Upper lobe of right lung (tissue), 1 donor: ENCODE measurements around the gene TOP1. TPM values are rescaled to one million over a fixed set of nuclear protein-coding genes. Genes with fewer than 3 reads are reported as not detected.

Experiments
- ATAC-seq: fragments of 200-7000 bp; cut with Tn5 transposase; one replicate; pipeline ENCODE4 v1.9.1; 2020; ENCODE audit warnings: mild to moderate bottlenecking, moderate library complexity
- DNase-seq: peaks from one replicate; pipeline ENCODE4 v3.0.0-alpha.2; 2020
- H3K27ac ChIP-seq: fragments of 200-600 bp; one replicate; pipeline ENCODE4 v1.8.0; 2022
- H3K27me3 ChIP-seq: fragments of 200-600 bp; one replicate; pipeline ENCODE4 v1.8.0; 2022; ENCODE audit warnings: mild to moderate bottlenecking
- H3K36me3 ChIP-seq: fragments of 200-600 bp; one replicate; pipeline ENCODE4 v1.8.0; 2022
- H3K4me1 ChIP-seq: fragments of 200-600 bp; one replicate; pipeline ENCODE4 v1.8.0; 2022
- H3K4me3 ChIP-seq: fragments of 200-600 bp; one replicate; pipeline ENCODE4 v1.8.0; 2022; ENCODE audit warnings: mild to moderate bottlenecking
- H3K9me3 ChIP-seq: fragments of 200-600 bp; one replicate; pipeline ENCODE4 v1.8.0; 2022
- intact Hi-C: fragments of 100-400 bp; cut with DNase I; formaldehyde crosslinking; loops from one replicate; pipeline ENCODE4 v1.11.0; 2022
- total RNA-seq: library from RNA; stranded (reverse); fragmentation: NEBNext Ultra II Directional; extraction: Animal tissue kit (Norgen Biotek cat#: 25700); gene quantifications from one replicate; pipeline ENCODE4 v1.2.1, GENCODE V29; 2021
- TF ChIP-seq, protein P1 (sequence below): fragments of 200-600 bp; IDR thresholded peaks from one replicate; pipeline ENCODE4 v1.8.0; 2022; ENCODE audit warnings: antibody characterized with exemption
- donor health status: DM: no; HTN: yes; CAD: no; lungs with severe emphysema.

TOP1 gene
- total RNA-seq, 1 donor from 2014 or later: 67.6 TPM

DNA sequence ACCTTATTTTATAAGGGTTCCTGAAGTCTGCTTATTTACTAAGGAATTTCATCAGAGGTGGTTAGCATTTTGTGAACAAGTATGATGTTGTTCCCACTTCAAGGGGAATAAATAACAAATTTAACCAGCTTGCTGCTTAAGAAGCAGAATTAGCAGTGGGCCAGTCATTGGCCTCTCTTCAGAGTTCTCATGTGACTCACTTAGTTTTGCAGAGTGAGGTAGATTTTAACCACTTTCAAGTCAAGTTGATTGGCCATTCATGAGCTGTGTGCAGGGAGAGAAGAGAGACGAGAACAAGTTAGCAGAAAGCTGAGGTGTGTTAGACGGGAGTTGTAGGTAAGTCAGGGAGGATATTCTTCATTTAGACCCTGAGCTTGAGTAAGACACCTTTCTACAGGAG, 18.1 kb downstream of the TOP1 start:
- H3K36me3 ChIP-seq: no peaks in the 10 kb centered on the region
- H3K9me3 ChIP-seq: no peaks in the 10 kb centered on the region
- H3K27ac ChIP-seq: no peak overlapping the region
- ATAC-seq: peak; percentile 61
- TF ChIP-seq, protein P1, sequence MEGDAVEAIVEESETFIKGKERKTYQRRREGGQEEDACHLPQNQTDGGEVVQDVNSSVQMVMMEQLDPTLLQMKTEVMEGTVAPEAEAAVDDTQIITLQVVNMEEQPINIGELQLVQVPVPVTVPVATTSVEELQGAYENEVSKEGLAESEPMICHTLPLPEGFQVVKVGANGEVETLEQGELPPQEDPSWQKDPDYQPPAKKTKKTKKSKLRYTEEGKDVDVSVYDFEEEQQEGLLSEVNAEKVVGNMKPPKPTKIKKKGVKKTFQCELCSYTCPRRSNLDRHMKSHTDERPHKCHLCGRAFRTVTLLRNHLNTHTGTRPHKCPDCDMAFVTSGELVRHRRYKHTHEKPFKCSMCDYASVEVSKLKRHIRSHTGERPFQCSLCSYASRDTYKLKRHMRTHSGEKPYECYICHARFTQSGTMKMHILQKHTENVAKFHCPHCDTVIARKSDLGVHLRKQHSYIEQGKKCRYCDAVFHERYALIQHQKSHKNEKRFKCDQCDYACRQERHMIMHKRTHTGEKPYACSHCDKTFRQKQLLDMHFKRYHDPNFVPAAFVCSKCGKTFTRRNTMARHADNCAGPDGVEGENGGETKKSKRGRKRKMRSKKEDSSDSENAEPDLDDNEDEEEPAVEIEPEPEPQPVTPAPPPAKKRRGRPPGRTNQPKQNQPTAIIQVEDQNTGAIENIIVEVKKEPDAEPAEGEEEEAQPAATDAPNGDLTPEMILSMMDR: no peak
- H3K27me3 ChIP-seq: no peaks in the 10 kb centered on the region
- intact Hi-C loops: no loop called here
- DNase-seq: no peak
- no peak overlapping the region for H3K4me3 ChIP-seq
- peaks cover 57% of the 10 kb centered on the region for H3K4me1 ChIP-seq

DNA sequence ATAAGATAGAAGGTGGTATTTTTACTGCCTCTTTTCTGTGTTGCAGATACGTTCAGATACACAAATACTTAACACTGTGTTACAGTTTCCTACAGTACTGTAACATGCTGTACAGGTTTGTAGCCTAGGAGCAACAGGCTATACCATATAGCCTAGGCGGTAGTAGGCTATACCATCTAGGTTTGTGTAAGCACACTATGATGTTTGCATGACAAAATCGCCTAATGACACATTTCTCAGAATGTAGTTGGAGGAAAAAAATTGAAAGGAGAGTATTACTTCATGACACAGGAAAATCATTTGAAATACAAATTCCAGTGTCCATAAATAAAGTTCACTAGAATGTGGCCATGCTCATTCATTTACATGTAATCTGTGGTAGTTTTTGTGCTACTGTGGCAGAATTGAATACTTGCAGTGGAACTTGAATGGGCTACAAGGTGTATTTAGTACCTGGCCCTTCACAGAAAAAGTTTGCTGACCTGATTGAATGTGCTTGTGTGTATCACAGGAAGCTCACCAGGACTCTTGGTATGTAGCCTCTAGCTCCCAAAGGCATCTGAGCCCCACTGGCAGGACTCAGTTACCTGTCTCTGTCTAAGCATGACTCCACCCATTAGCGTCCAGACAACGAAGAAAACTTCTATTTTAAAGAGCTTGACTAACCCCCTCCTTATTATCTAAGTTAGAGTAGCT, 18.8 kb downstream of the TOP1 start:
- Histone ChIP-seq H3K27ac (peak overlapping the region; percentile 56), H3K36me3 (no peaks in the 10 kb centered on the region), H3K27me3 (no peaks in the 10 kb centered on the region), H3K4me3 (no peak overlapping the region), H3K9me3 (no peaks in the 10 kb centered on the region), H3K4me1 (peaks cover 64% of the 10 kb centered on the region)
- intact Hi-C loops: no loop called here
- ATAC-seq (peak; percentile 5), DNase-seq (no peak)
- TF ChIP-seq, protein P1: no peak

DNA sequence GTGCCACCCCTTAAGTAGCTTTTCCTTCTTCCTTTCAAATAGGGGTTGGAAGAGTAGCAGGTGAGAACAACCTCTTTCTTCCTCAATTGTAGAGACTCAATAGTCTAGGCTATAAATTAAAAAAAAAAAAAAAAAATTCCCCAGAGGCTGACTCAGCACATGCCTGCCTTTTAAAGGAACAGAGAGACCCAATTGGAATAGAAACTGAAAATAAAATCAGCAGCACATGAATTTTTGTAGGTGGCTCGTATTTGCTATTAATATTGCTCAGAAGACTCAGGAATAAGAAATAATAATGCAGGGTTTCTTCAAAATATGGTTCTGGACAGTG, 19.3 kb downstream of the TOP1 start:
- ATAC-seq (peak; percentile 19), DNase-seq (no peak)
- Histone ChIP-seq H3K4me1 (peaks cover 69% of the 10 kb centered on the region), H3K27ac (peak overlapping the region; percentile 56), H3K9me3 (no peaks in the 10 kb centered on the region), H3K27me3 (no peaks in the 10 kb centered on the region), H3K4me3 (peak overlapping the region; percentile 32), H3K36me3 (no peaks in the 10 kb centered on the region)
- intact Hi-C loops: no loop called here
- TF ChIP-seq, protein P1: no peak

DNA sequence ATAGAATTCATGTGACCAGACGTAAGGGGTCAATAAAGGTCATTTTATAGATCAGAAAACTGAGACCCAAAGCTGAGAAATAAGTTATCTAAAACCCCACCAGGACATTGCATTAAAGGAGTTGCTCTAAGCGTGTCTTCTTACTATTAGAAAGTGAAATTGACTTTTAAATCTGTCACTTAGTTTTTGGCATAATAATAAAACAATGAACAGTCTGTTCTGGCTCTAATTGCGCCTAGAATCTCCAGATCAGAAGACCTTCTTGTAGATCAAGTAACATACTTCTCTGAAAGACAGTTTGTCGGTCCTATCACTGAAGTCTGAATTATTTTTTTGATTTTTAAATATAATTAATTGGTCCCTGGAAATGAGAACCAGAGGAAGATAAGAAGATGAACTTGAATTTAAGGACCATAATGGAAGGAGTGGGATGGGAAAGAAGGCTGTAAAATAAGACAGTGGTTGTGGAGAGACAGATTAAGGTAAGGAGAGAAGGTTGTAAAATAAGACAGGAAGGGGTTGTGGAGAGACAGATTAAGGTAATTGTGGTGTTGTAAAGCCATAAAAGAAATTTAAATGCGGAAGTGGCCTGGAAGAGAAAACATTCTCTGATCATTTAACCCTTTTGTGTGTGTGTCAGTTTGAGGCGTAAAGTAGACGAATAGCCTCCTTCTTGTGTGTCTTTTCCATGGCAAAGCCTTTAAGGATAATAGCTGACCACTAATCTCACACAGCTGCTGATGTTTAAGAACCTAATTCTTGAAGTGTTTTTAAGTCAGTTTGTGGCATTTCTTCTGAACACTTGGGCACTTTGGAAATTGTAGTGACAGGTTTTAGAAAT, 20.1 kb downstream of the TOP1 start:
- Histone ChIP-seq H3K27me3 (no peaks in the 10 kb centered on the region), H3K36me3 (no peaks in the 10 kb centered on the region), H3K4me1 (peaks cover 77% of the 10 kb centered on the region), H3K9me3 (no peaks in the 10 kb centered on the region), H3K4me3 (peak overlapping the region; percentile 32), H3K27ac (peak overlapping the region; percentile 56)
- no peak for ATAC-seq
- intact Hi-C loops: no loop called here
- TF ChIP-seq, protein P1: no peak
- DNase-seq: no peak

DNA sequence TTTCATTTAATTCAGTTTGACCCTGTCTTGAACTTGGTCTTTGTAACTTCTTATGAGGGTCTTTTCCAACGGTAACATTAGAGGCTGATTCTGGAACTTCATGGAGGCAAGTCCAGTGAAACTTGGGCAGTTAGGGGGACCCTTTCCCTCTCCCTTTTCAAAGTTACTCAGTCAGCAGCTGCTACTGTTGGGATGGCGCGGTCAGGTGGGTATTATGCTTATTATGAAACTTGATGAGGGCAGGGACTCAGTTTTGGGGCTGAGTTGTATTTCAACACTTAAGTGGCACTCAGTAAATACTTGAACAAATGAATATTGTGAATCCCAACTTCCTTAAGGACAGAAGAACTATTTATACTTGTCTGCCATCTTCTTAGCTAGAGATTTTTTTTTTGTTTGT, 20.8 kb downstream of the TOP1 start:
- no peaks in the 10 kb centered on the region for H3K27me3 ChIP-seq
- H3K27ac ChIP-seq: no peak overlapping the region
- H3K9me3 ChIP-seq: no peaks in the 10 kb centered on the region
- no peak for ATAC-seq
- H3K36me3 ChIP-seq: no peaks in the 10 kb centered on the region
- H3K4me3 ChIP-seq: no peak overlapping the region
- H3K4me1 ChIP-seq: peaks cover 81% of the 10 kb centered on the region
- intact Hi-C loops: no loop called here
- TF ChIP-seq, protein P1: no peak
- DNase-seq: no peak
